PC-3 (cell line): ENCODE data around the gene TMEM204.

ENCODE experiments used
- CTCF ChIP-seq: fragments of 300-600 bp; sonication (generic); conservative IDR thresholded peaks from 2 replicates; pipeline ENCODE4 v1.5.1; 2017; ENCODE audit warnings: antibody characterized with exemption, low read depth, mild to moderate bottlenecking, low read length
- EZH2phosphoT487 ChIP-seq: fragments of 300-600 bp; sonication (generic); IDR thresholded peaks from 2 replicates; pipeline ENCODE4 v1.6.1; 2018; ENCODE audit warnings: mild to moderate bottlenecking, antibody characterized with exemption, low read length, borderline replicate concordance

GRCh38 chr16:1530883-1531637 is 2.4 kb upstream of the TMEM204 start:
- TF ChIP-seq CTCF (no peak), EZH2phosphoT487 (no peak)
